Measurements from ENCODE around the gene KRTAP2-2. TPM values are rescaled to one million over a fixed set of nuclear protein-coding genes. Genes with fewer than 3 reads are reported as not detected.
"Not testable (repeated sequence)": the region's sequence is repeated elsewhere in the genome, so short reads cannot be mapped to it uniquely, and the experiment has no call there.

The KRTAP2-2 gene
- total and polyA plus RNA-seq, 2 of the 4 experiments (the other 2 are of a cell fraction) = 0.17 TPM; not detected in 1

DNA sequence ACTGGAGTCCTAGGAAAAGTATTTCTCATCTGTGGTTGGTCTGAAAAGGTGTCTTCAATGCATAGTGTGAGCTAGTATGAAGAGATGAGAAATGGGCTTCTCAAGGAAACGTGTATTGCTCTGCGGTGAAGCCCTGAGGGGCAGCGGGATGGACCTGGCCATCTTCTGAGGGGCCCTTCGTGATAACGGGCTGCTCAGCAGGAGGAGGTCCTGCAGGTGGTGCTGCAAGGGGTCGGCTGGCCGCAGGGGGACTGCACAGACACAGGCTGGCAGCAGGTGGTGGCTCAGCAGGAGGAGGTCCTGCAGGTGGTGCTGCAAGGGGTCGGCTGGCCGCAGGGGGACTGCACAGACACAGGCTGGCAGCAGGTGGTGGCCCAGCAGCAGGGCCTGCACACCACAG is 474 bp downstream of the KRTAP2-2 start:
- ATAC-seq (ENCODE audit: low read depth); intact Hi-C loops (cut with micrococcal nuclease); H3K9me3 ChIP-seq (ENCODE audit: control insufficient read depth, insufficient read depth, low read length); H3K23ac ChIP-seq (ENCODE audit: low read depth, low read length); in situ Hi-C loops (cut with MboI; ENCODE audit: low sequenced_read_pairs); H3K36me3 ChIP-seq (ENCODE audit: control insufficient read depth, insufficient read depth, low read length); H3K9me1 ChIP-seq (ENCODE audit: insufficient read depth, low read length); H4K8ac ChIP-seq (ENCODE audit: low read depth in 2 of 2, low read length in 2 of 2); dilution Hi-C loops (cut with HindIII; ENCODE audit: low sequenced_read_pairs, unreplicated experiment); H2AK9ac ChIP-seq (replicated peaks; ENCODE audit: low read depth, low read length, poor library complexity); H2BK20ac ChIP-seq (ENCODE audit: low read depth, low read length); H3K27ac ChIP-seq (ENCODE audit: insufficient read depth, low read length); H3K14ac ChIP-seq (replicated peaks; ENCODE audit: low read depth, low read length); H3K27me3 ChIP-seq (ENCODE audit: control insufficient read depth, insufficient read depth, low read length); POLR2A ChIA-PET (ENCODE audit: unreplicated experiment); H3K18ac ChIP-seq (ENCODE audit: low read depth, low read length); H2BK5ac ChIP-seq (ENCODE audit: low read depth, low read length, poor library complexity, severe bottlenecking); H3K79me1 ChIP-seq (ENCODE audit: low read depth in 1 of 2, low read length in 2 of 2); H3K4me3 ChIP-seq (ENCODE audit: insufficient read depth, low read depth, low read length); H3K4me2 ChIP-seq (ENCODE audit: low read depth, low read length); H4K5ac ChIP-seq (ENCODE audit: low read depth, low read length); CTCF ChIA-PET; H3K4me1 ChIP-seq (ENCODE audit: control insufficient read depth, insufficient read depth, low read length); H4K20me1 ChIP-seq (ENCODE audit: insufficient read depth, low read length); H3K56ac ChIP-seq (ENCODE audit: extremely low read depth, insufficient read depth, low read length); H2AFZ ChIP-seq (replicated peaks; ENCODE audit: low read length, poor library complexity); BruUV-seq (replicated peaks); DNase-seq; H3K9ac ChIP-seq (ENCODE audit: low read depth, low read length): not testable (repeated sequence)
- H3K4ac ChIP-seq (ENCODE audit: low read depth, low read length) = peak overlapping the region; percentile 49
- whole genome bisulfite sequencing, 2 experiments (ENCODE audit: extremely low coverage in 2 of 2, insufficient read length in 1 of 2) = 60% methylated on average over 1 of the region's 9 CpGs; no CpG with 5 or more reads in 1 of the 2 experiments
- peak overlapping the region; percentile 9 for H2BK120ac ChIP-seq (ENCODE audit: low read depth, low read length)
- H2AK5ac ChIP-seq (ENCODE audit: low read depth, low read length) = peak overlapping the region; percentile 68; the same call in 1 of the 2 replicates
- H4K91ac ChIP-seq (ENCODE audit: insufficient read depth, low read depth, low read length) = peak overlapping the region; percentile 72
- H2BK15ac ChIP-seq (ENCODE audit: low read depth, low read length) = 0 out of 3 replicates have a peak overlapping the region, but pooled peaks have one; percentile 33

Measured in IMR-90 (cell line).